ENCODE results near the gene ABCC1. TPM values are rescaled to one million over a fixed set of nuclear protein-coding genes. Genes with fewer than 3 reads are reported as not detected.
"Not testable (repeated sequence)": the region's sequence is repeated elsewhere in the genome, so short reads cannot be mapped to it uniquely, and the experiment has no call there.

ABCC1 gene
- total and polyA plus RNA-seq, 3 donors from 2014 or later, result 54.7 to 90.6 (median 88.0) TPM

DNA sequence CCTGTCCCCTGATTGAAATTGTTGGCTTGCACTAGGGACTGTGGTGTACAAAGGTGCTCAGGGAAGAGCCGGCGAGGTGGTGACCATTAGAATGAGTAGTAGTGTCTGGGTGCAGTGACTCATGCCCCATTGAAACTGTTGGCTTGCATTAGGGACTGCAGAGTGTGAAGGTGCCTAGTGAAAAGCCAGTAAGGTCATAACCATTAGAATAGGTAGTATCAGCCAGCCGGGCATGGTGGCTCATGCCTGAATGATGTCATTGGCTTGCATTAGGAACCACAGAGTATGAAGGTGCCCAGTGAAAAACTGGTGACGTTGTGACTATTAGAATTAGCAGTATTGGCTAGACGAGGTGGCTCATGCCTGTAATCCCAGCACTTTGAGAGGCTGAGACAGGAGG, 195.0 kb downstream of the ABCC1 start:
- H3K36me3 ChIP-seq (ENCODE audit: low read depth, missing control alignments), result no peaks in the 10 kb centered on the region
- no peak overlapping the region for H3K4me3 ChIP-seq
- WGBS, 2 donors, result 75 to 82% methylated on average over 5 of the region's 5 CpGs
- no peak overlapping the region for H3K27ac ChIP-seq
- intact Hi-C loops (cut with DNase I; ENCODE audit: low total_unique reads), result no loop called here
- H3K27me3 ChIP-seq, result no peaks in the 10 kb centered on the region
- H3K9me3 ChIP-seq, result no peaks in the 10 kb centered on the region
- DNase-seq, result no peak
- TF ChIP-seq POLR2A (IDR thresholded peaks at IDR 0.05) (no peak), CTCF (IDR thresholded peaks at IDR 0.05) (no peak)
- H3K4me1 ChIP-seq, result peaks cover 8% of the 10 kb centered on the region

GRCh38 chr16:16145286-16145685, 195.9 kb downstream of the ABCC1 start:
- Histone ChIP-seq H3K27me3 (no peaks in the 10 kb centered on the region), H3K4me3 (no peak overlapping the region), H3K4me1 (peaks cover 17% of the 10 kb centered on the region), H3K36me3 (ENCODE audit: low read depth, missing control alignments) (no peaks in the 10 kb centered on the region), H3K27ac (no peak overlapping the region), H3K9me3 (no peaks in the 10 kb centered on the region)
- 94 to 96% methylated on average over 4 to 5 of the region's 5 CpGs for WGBS, 2 donors
- TF ChIP-seq POLR2A (IDR thresholded peaks at IDR 0.05) (no peak), CTCF (IDR thresholded peaks at IDR 0.05) (no peak)
- no peak for DNase-seq
- intact Hi-C loops (cut with DNase I; ENCODE audit: low total_unique reads), result no loop called here

DNA sequence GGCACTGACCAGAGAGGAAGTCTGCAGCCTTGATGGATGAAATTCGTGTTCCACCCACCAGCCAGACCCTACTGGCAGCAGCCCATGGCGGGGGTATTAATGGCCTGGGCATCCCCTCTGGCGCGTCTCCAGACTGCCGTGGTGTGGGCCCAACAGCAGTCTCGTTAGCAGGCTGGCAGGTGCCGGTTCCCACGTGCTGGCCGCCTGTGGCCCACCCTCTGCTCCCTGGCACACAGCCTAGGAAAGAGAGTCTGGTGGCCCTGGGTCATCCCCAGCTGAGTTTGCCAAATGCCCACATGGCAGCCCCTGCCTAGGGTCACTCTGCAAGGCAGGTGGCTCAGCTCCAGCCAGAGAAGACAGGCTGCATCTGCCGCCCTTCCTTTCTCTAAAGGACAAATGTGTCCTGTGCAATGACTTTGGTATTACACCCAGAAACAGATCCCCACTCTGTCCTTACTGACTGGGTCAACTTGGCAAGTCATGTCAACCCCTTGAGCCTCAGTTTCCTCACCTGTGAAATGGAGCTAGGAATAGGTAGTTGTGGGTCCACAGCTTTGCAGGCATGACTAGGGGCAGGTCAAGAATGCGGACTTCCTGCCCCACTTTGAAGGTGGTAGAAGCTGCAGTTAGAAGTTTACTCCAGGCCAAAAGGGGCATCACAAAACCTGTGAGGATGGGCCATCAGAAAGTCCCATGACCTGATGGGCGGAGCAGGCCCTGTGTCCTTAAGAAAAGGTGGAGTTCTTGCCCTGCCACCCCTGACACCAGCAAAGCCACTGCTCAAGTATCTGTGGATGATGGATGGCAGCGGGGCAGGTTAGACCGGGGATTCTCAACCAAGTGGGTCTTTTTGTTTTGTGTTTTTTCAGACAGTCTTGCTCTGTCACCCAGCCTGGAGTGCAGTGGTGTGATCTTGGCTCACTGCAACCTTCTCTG, 197.2 kb downstream of the ABCC1 start:
- no peak overlapping the region for H3K4me3 ChIP-seq
- H3K27me3 ChIP-seq, result no peaks in the 10 kb centered on the region
- WGBS, 2 donors, result 83 to 91% methylated on average over 10 to 14 of the region's 14 CpGs
- no peak overlapping the region for H3K27ac ChIP-seq
- DNase-seq, result no peak
- H3K36me3 ChIP-seq (ENCODE audit: low read depth, missing control alignments), result no peaks in the 10 kb centered on the region
- intact Hi-C loops (cut with DNase I; ENCODE audit: low total_unique reads), result no loop called here
- no peak for TF ChIP-seq CTCF (IDR thresholded peaks at IDR 0.05)
- no peak for TF ChIP-seq POLR2A (IDR thresholded peaks at IDR 0.05)
- peaks cover 22% of the 10 kb centered on the region for H3K4me1 ChIP-seq
- no peaks in the 10 kb centered on the region for H3K9me3 ChIP-seq

- Histone ChIP-seq H3K4me1 (peaks cover 22% of the 10 kb centered on the region), H3K27me3 (no peaks in the 10 kb centered on the region), H3K4me3 (no peak overlapping the region), H3K27ac (no peak overlapping the region), H3K36me3 (ENCODE audit: low read depth, missing control alignments) (no peaks in the 10 kb centered on the region), H3K9me3 (no peaks in the 10 kb centered on the region)
- DNase-seq, result no peak
- 86 to 89% methylated on average over 10 to 17 of the region's 17 CpGs for WGBS, 2 donors
- intact Hi-C loops (cut with DNase I; ENCODE audit: low total_unique reads), result no loop called here
- no peak for TF ChIP-seq POLR2A (IDR thresholded peaks at IDR 0.05)
- TF ChIP-seq CTCF (IDR thresholded peaks at IDR 0.05), result no peak
Observed at GRCh38 chr16:16147316-16147999, 198.0 kb downstream of the ABCC1 start.

DNA sequence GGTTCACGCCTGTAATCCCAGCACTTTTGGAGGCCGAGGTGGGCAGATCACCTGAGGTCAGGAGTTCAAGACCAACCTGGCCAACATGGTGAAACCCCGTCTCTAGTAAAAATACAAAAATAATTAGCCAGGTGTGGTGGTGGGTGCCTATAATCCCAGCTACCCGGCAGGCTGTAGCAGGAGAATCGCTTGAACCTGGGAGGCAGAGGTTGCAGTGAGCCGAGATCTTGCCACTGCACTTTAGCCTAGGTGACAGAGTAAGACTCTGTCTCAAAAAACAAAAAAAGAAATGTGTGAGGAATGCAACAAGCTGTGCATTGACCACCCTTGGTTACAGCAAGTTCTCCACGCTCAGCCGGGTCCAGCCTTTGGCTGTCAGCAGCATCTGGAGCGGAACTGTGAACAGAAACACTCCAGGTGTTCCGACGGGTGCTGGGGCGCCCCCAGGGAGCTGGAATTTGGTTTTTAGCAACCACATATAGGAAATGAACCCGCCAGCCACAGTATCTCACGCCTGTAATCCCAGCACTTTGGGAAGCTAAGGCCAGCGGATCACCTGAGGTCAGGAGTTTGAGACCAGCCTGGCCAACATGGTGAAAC, 198.7 kb downstream of the ABCC1 start:
- DNase-seq, result not testable (repeated sequence)
- peaks cover 22% of the 10 kb centered on the region for H3K4me1 ChIP-seq

More for the DNA sequence above, 198.7 kb downstream of the ABCC1 start:
- H3K27me3 ChIP-seq; intact Hi-C loops (cut with DNase I; ENCODE audit: low total_unique reads); H3K9me3 ChIP-seq; H3K36me3 ChIP-seq (ENCODE audit: low read depth, missing control alignments); H3K4me3 ChIP-seq; H3K27ac ChIP-seq: not testable (repeated sequence)
- 76 to 82% methylated on average over 13 to 15 of the region's 15 CpGs for WGBS, 2 donors
